Measurements from ENCODE around the gene ENOX2. TPM values are rescaled to one million over a fixed set of nuclear protein-coding genes. Genes with fewer than 3 reads are reported as not detected.

Gene ENOX2
- polyA plus RNA-seq, 2 donors: 2.2 to 5.1 TPM

DNA sequence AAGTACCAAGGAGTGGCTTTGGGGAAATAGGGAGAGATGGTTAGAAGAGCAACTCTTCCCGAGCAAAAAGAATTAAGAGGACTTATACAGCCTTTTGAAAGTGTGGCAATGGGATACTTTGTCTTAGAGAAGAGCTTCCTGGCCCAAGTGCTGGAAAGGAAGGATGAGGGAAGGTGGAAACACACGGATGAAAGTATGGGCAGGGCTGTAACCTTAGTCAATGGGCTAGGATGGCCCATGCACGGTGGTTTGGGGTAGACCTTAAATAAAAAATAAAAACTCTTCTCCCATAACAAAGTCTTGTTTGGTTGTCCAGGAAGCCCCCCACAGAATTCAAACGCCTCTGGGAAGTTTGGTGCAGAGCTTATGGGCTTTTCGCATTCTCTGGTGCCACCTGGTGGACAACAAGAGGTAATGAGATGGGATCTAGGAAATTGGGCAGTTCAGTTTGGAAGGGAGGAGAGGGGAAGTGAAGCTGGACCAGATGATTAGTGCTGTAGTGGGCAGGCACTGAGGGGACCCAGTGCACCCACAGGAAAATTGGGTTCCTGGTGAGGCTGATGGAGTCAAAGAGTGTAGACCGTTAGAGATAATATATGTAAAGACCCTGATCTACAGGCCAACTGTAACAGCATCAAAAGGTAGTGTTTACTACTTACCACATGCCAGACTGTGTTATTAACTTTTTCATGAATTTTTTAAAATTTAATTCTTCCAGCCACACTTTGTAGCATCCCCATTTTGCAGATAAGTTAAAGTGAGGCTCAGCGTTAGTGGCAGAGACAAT is 13.8 kb upstream of the ENOX2 start:
- H3K9me3 ChIP-seq (ENCODE audit: control insufficient read depth in 2 of 2, insufficient read depth in 1 of 2, low read depth in 1 of 2, low read length in 1 of 2): no peaks in the 10 kb centered on the region
- H3K27ac ChIP-seq (ENCODE audit: low read depth in 2 of 2, low read length in 1 of 2): no peak overlapping the region
- H3K27me3 ChIP-seq (ENCODE audit: control insufficient read depth in 1 of 2, insufficient read depth in 2 of 2, low read length in 2 of 2): peaks cover 0 to 7% of the 10 kb centered on the region in 2 donors
- 26 to 27% methylated on average over 7 of the region's 7 CpGs for WGBS, 2 donors
- no peak overlapping the region for H3K4me3 ChIP-seq (ENCODE audit: low read depth in 1 of 2, low read length in 2 of 2)
- no peaks in the 10 kb centered on the region for H3K36me3 ChIP-seq (ENCODE audit: control insufficient read depth in 2 of 2, insufficient read depth in 2 of 2, low read length in 1 of 2)
- H3K4me1 ChIP-seq (ENCODE audit: control insufficient read depth in 2 of 2, insufficient read depth in 2 of 2, low read length in 1 of 2): no peaks in the 10 kb centered on the region

DNA sequence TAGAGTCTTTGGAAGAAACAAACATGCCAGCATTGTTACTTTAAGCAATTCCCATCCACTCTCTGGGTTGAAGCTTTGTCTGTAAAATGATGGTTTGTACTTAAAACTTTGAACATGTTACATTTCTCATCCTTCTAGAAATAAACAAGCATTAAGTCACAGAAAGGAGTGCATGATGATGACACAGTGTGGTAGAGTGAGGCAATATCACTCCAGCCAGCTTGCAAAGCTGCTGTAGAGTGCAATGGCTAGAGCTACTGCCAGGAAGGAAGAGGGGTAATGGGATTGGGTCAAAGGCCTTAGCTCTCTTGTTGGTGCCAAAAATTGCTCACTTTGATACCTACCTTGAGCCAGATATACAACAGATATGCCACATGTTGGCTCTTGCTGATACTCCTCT is 12.3 kb upstream of the ENOX2 start:
- H3K27me3 ChIP-seq (ENCODE audit: control insufficient read depth in 1 of 2, insufficient read depth in 2 of 2, low read length in 2 of 2): peaks cover 0 to 7% of the 10 kb centered on the region in 2 donors
- no peaks in the 10 kb centered on the region for H3K36me3 ChIP-seq (ENCODE audit: control insufficient read depth in 2 of 2, insufficient read depth in 2 of 2, low read length in 1 of 2)
- no peaks in the 10 kb centered on the region for H3K4me1 ChIP-seq (ENCODE audit: control insufficient read depth in 2 of 2, insufficient read depth in 2 of 2, low read length in 1 of 2)
- H3K4me3 ChIP-seq (ENCODE audit: low read depth in 1 of 2, low read length in 2 of 2): no peak overlapping the region
- no peak overlapping the region for H3K27ac ChIP-seq (ENCODE audit: low read depth in 2 of 2, low read length in 1 of 2)
- H3K9me3 ChIP-seq (ENCODE audit: control insufficient read depth in 2 of 2, insufficient read depth in 1 of 2, low read depth in 1 of 2, low read length in 1 of 2): no peaks in the 10 kb centered on the region

- H3K27ac ChIP-seq (ENCODE audit: low read depth in 2 of 2, low read length in 1 of 2): no peak overlapping the region
- H3K4me1 ChIP-seq (ENCODE audit: control insufficient read depth in 2 of 2, insufficient read depth in 2 of 2, low read length in 1 of 2): no peaks in the 10 kb centered on the region
- H3K4me3 ChIP-seq (ENCODE audit: low read depth in 1 of 2, low read length in 2 of 2): no peak overlapping the region
- no peaks in the 10 kb centered on the region for H3K9me3 ChIP-seq (ENCODE audit: control insufficient read depth in 2 of 2, insufficient read depth in 1 of 2, low read depth in 1 of 2, low read length in 1 of 2)
- H3K27me3 ChIP-seq (ENCODE audit: control insufficient read depth in 1 of 2, insufficient read depth in 2 of 2, low read length in 2 of 2): peaks cover 0 to 9% of the 10 kb centered on the region in 2 donors
- WGBS, 2 donors: 59 to 80% methylated on average over 2 of the region's 2 CpGs
- no peaks in the 10 kb centered on the region for H3K36me3 ChIP-seq (ENCODE audit: control insufficient read depth in 2 of 2, insufficient read depth in 2 of 2, low read length in 1 of 2)
These were observed 6.6 kb upstream of the ENOX2 start for GRCh38 chrX:130909469-130910136.

DNA sequence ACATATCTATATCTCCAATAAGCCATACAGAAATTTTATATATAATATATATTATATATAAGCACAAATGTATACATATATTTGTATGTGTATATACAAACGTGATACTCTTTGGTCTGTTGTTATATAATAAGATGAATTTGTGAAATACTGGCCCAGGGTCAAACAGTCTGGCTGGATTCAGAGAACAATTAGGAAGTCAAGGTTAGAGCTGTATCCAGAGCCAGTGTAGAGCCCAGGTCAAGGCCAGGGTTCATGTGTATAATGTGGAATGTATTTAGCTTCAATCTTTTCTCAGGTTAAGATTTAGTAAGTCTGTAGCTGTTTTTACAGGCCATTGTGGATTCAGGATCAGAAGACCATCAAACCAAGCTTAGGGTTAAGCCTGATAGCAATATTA is 3.8 kb upstream of the ENOX2 start:
- H3K4me1 ChIP-seq (ENCODE audit: control insufficient read depth in 2 of 2, insufficient read depth in 2 of 2, low read length in 1 of 2): no peaks in the 10 kb centered on the region
- no peak overlapping the region for H3K27ac ChIP-seq (ENCODE audit: low read depth in 2 of 2, low read length in 1 of 2)
- no peaks in the 10 kb centered on the region for H3K9me3 ChIP-seq (ENCODE audit: control insufficient read depth in 2 of 2, insufficient read depth in 1 of 2, low read depth in 1 of 2, low read length in 1 of 2)
- no peak overlapping the region for H3K4me3 ChIP-seq (ENCODE audit: low read depth in 1 of 2, low read length in 2 of 2)
- H3K36me3 ChIP-seq (ENCODE audit: control insufficient read depth in 2 of 2, insufficient read depth in 2 of 2, low read length in 1 of 2): no peaks in the 10 kb centered on the region
- H3K27me3 ChIP-seq (ENCODE audit: control insufficient read depth in 1 of 2, insufficient read depth in 2 of 2, low read length in 2 of 2): peaks cover 0 to 5% of the 10 kb centered on the region in 2 donors
- WGBS, 2 donors: 43 to 62% methylated on average over 1 of the region's 1 CpG

- no peaks in the 10 kb centered on the region for H3K27me3 ChIP-seq (ENCODE audit: control insufficient read depth in 1 of 2, insufficient read depth in 2 of 2, low read length in 2 of 2)
- H3K27ac ChIP-seq (ENCODE audit: low read depth in 2 of 2, low read length in 1 of 2): no peak overlapping the region
- WGBS, 2 donors: 3 to 26% methylated on average over 11 of the region's 11 CpGs
- H3K4me3 ChIP-seq (ENCODE audit: low read depth in 1 of 2, low read length in 2 of 2): peak overlapping the region; percentile 67 to 76
- H3K36me3 ChIP-seq (ENCODE audit: control insufficient read depth in 2 of 2, insufficient read depth in 2 of 2, low read length in 1 of 2): no peaks in the 10 kb centered on the region
- H3K9me3 ChIP-seq (ENCODE audit: control insufficient read depth in 2 of 2, insufficient read depth in 1 of 2, low read depth in 1 of 2, low read length in 1 of 2): no peaks in the 10 kb centered on the region
- H3K4me1 ChIP-seq (ENCODE audit: control insufficient read depth in 2 of 2, insufficient read depth in 2 of 2, low read length in 1 of 2): no peaks in the 10 kb centered on the region
These were observed 595 bp downstream of the ENOX2 start for GRCh38 chrX:130902446-130902782.

- WGBS, 2 donors: 73 to 80% methylated on average over 9 of the region's 9 CpGs
- no peaks in the 10 kb centered on the region for H3K27me3 ChIP-seq (ENCODE audit: control insufficient read depth in 1 of 2, insufficient read depth in 2 of 2, low read length in 2 of 2)
- no peak overlapping the region for H3K27ac ChIP-seq (ENCODE audit: low read depth in 2 of 2, low read length in 1 of 2)
- no peak overlapping the region for H3K4me3 ChIP-seq (ENCODE audit: low read depth in 1 of 2, low read length in 2 of 2)
- H3K4me1 ChIP-seq (ENCODE audit: control insufficient read depth in 2 of 2, insufficient read depth in 2 of 2, low read length in 1 of 2): no peaks in the 10 kb centered on the region
- no peaks in the 10 kb centered on the region for H3K36me3 ChIP-seq (ENCODE audit: control insufficient read depth in 2 of 2, insufficient read depth in 2 of 2, low read length in 1 of 2)
- no peaks in the 10 kb centered on the region for H3K9me3 ChIP-seq (ENCODE audit: control insufficient read depth in 2 of 2, insufficient read depth in 1 of 2, low read depth in 1 of 2, low read length in 1 of 2)
These were observed 6.1 kb downstream of the ENOX2 start for GRCh38 chrX:130896802-130897501.

DNA sequence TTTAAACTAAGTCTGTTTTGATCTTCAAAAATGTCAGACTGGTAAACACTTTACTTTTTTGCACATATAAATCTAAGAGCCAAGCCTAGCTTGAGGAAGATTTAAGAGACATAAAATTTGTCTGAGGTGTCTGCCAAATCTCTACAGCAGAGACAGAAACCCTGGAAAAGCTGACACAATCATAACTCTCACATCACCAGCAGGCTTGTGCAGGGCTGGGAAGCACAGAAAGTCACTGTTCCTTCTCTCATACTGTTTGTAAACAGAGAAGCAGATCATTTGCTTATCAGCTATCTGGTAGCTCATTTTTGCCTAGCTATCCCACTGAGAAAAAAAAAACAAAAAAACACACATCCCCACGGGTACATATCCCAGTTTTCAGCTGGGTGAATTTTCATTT is 7.0 kb downstream of the ENOX2 start:
- no peak overlapping the region for H3K4me3 ChIP-seq (ENCODE audit: low read depth in 1 of 2, low read length in 2 of 2)
- no peak overlapping the region for H3K27ac ChIP-seq (ENCODE audit: low read depth in 2 of 2, low read length in 1 of 2)
- H3K36me3 ChIP-seq (ENCODE audit: control insufficient read depth in 2 of 2, insufficient read depth in 2 of 2, low read length in 1 of 2): no peaks in the 10 kb centered on the region
- no peaks in the 10 kb centered on the region for H3K27me3 ChIP-seq (ENCODE audit: control insufficient read depth in 1 of 2, insufficient read depth in 2 of 2, low read length in 2 of 2)
- H3K9me3 ChIP-seq (ENCODE audit: control insufficient read depth in 2 of 2, insufficient read depth in 1 of 2, low read depth in 1 of 2, low read length in 1 of 2): no peaks in the 10 kb centered on the region
- WGBS, 2 donors: 32 to 36% methylated on average over 1 of the region's 1 CpG
- no peaks in the 10 kb centered on the region for H3K4me1 ChIP-seq (ENCODE audit: control insufficient read depth in 2 of 2, insufficient read depth in 2 of 2, low read length in 1 of 2)

GRCh38 chrX:130895299-130895698 is 7.7 kb downstream of the ENOX2 start:
- Histone ChIP-seq H3K27ac (ENCODE audit: low read depth in 2 of 2, low read length in 1 of 2) (no peak overlapping the region), H3K9me3 (ENCODE audit: control insufficient read depth in 2 of 2, insufficient read depth in 1 of 2, low read depth in 1 of 2, low read length in 1 of 2) (no peaks in the 10 kb centered on the region), H3K4me3 (ENCODE audit: low read depth in 1 of 2, low read length in 2 of 2) (no peak overlapping the region), H3K36me3 (ENCODE audit: control insufficient read depth in 2 of 2, insufficient read depth in 2 of 2, low read length in 1 of 2) (no peaks in the 10 kb centered on the region), H3K4me1 (ENCODE audit: control insufficient read depth in 2 of 2, insufficient read depth in 2 of 2, low read length in 1 of 2) (no peaks in the 10 kb centered on the region), H3K27me3 (ENCODE audit: control insufficient read depth in 1 of 2, insufficient read depth in 2 of 2, low read length in 2 of 2) (no peaks in the 10 kb centered on the region)
- 53 to 84% methylated on average over 2 of the region's 2 CpGs for WGBS, 2 donors

GRCh38 chrX:130893356-130894085 is 9.5 kb downstream of the ENOX2 start:
- 61 to 72% methylated on average over 4 of the region's 4 CpGs for WGBS, 2 donors
- H3K27ac ChIP-seq (ENCODE audit: low read depth in 2 of 2, low read length in 1 of 2): no peak overlapping the region

More at GRCh38 chrX:130893356-130894085, 9.5 kb downstream of the ENOX2 start:
- Histone ChIP-seq H3K36me3 (ENCODE audit: control insufficient read depth in 2 of 2, insufficient read depth in 2 of 2, low read length in 1 of 2) (no peaks in the 10 kb centered on the region), H3K27me3 (ENCODE audit: control insufficient read depth in 1 of 2, insufficient read depth in 2 of 2, low read length in 2 of 2) (no peaks in the 10 kb centered on the region), H3K4me1 (ENCODE audit: control insufficient read depth in 2 of 2, insufficient read depth in 2 of 2, low read length in 1 of 2) (no peaks in the 10 kb centered on the region), H3K4me3 (ENCODE audit: low read depth in 1 of 2, low read length in 2 of 2) (no peak overlapping the region), H3K9me3 (ENCODE audit: control insufficient read depth in 2 of 2, insufficient read depth in 1 of 2, low read depth in 1 of 2, low read length in 1 of 2) (no peaks in the 10 kb centered on the region)

All from esophagus (tissue), 2 donors.